GM12878 (cell line): ENCODE measurements around the gene UBASH3A.

Experiments used
- CREM ChIP-seq: IDR thresholded peaks from 2 replicates; pipeline ENCODE4 v1.6.1; 2014; ENCODE audit warnings: antibody characterized with exemption, low read depth
- EP300 ChIP-seq, 2 experiments: fragments of 150-350 bp in 1 of 2; IDR thresholded peaks; 2 replicates each; pipeline ENCODE4 v1.6.1; 2011 to 2012; ENCODE audit warnings: low read depth in 2 of 2, low read length in 2 of 2, borderline replicate concordance in 1 of 2, improper control_type of control experiment in 1 of 2, inconsistent platforms in 1 of 2; ENCODE audit not compliant: control insufficient read depth in 1 of 2
- KDM1A ChIP-seq: fragments of 200-600 bp; sonication (generic); IDR thresholded peaks from 2 replicates; pipeline ENCODE4 v1.6.1; 2016; ENCODE audit warnings: borderline replicate concordance
- POLR2AphosphoS2 ChIP-seq: IDR thresholded peaks from 2 replicates; pipeline ENCODE4 v1.6.1; 2011; ENCODE audit warnings: low read depth, mild to moderate bottlenecking, low read length, improper control_type of control experiment, moderate library complexity
- SP1 ChIP-seq: IDR thresholded peaks from one replicate; pipeline ENCODE4 v1.6.1; 2011; ENCODE audit warnings: low read depth, low read length
- USF2 ChIP-seq: IDR thresholded peaks from 2 replicates; pipeline ENCODE4 v1.6.1; 2011; ENCODE audit warnings: low read depth, low read length, improper control_type of control experiment, borderline replicate concordance
- TF ChIP-seq, protein P1 (sequence below), 3 experiments: IDR thresholded peaks in 2 of 3; conservative IDR thresholded peaks in 1 of 3; 2 replicates each; pipeline ENCODE4 v1.5.1; 2011; ENCODE audit warnings: low read depth in 3 of 3, low read length in 3 of 3, mild to moderate bottlenecking in 3 of 3, control low read depth in 2 of 3, moderate library complexity in 2 of 3, inconsistent platforms in 1 of 3, mixed read lengths in 1 of 3; ENCODE audit not compliant: control insufficient read depth in 2 of 3, insufficient read depth in 1 of 3; ENCODE audit errors: extremely low read depth in 1 of 3

DNA sequence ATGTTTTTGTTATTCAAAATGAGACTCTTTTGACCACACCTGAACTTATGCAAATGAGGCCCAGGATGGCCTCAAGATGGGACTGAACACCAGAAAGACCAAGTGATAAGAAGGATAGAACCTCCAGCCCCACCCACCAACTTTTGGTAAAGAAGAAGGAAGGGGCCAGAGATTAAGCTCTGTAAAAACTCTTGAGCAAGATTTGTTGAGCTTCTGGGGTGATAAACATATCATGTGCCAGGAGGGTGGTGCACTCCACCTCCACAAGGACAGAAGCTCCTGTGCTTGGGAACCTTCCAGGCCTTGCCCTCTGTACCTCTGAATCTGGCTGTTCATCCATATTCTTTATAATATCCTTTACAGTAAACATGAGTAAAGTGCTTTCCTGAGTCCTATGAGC is 87.0 kb downstream of the UBASH3A start:
- TF ChIP-seq EP300 (IDR thresholded peaks at IDR 0.05; ENCODE audit: borderline replicate concordance in 1 of 2, control insufficient read depth in 1 of 2, low read depth in 2 of 2, low read length in 2 of 2) (no peak), SP1 (no peak), USF2 (no peak), CREM (no peak), POLR2AphosphoS2 (no peak), KDM1A (no peak)
- TF ChIP-seq, protein P1, sequence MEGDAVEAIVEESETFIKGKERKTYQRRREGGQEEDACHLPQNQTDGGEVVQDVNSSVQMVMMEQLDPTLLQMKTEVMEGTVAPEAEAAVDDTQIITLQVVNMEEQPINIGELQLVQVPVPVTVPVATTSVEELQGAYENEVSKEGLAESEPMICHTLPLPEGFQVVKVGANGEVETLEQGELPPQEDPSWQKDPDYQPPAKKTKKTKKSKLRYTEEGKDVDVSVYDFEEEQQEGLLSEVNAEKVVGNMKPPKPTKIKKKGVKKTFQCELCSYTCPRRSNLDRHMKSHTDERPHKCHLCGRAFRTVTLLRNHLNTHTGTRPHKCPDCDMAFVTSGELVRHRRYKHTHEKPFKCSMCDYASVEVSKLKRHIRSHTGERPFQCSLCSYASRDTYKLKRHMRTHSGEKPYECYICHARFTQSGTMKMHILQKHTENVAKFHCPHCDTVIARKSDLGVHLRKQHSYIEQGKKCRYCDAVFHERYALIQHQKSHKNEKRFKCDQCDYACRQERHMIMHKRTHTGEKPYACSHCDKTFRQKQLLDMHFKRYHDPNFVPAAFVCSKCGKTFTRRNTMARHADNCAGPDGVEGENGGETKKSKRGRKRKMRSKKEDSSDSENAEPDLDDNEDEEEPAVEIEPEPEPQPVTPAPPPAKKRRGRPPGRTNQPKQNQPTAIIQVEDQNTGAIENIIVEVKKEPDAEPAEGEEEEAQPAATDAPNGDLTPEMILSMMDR (IDR thresholded peaks at IDR 0.05 in 2 of 3, conservative IDR thresholded peaks at IDR 0.05 in 1 of 3; ENCODE audit: control insufficient read depth in 2 of 3, extremely low read depth in 1 of 3, insufficient read depth in 1 of 3, low read depth in 3 of 3, low read length in 3 of 3): no peak
